B cell (primary cell): ENCODE measurements around the gene GABRG3. TPM values are rescaled to one million over a fixed set of nuclear protein-coding genes. Genes with fewer than 3 reads are reported as not detected.

ENCODE experiments used
- ATAC-seq: fragments of 200-7000 bp; cut with Tn5 transposase; one replicate; pipeline ENCODE4 v1.10.0; 2021; ENCODE audit warnings: low read depth, mild to moderate bottlenecking, moderate number of reproducible peaks, moderate library complexity
- CTCF ChIA-PET: fragments of 350-600 bp; sonication (Branson Sonifier 250); formaldehyde crosslinking; loops from one replicate; lab custom pipeline; 2021; ENCODE audit warnings: antibody characterized with exemption, inconsistent platforms; lab: Charles Lee
- POLR2A ChIA-PET: fragments of 350-600 bp; sonication (Branson Sonifier 250); formaldehyde crosslinking; loops from one replicate; lab custom pipeline; 2021; ENCODE audit warnings: antibody characterized with exemption; lab: Charles Lee
- DNase-seq: peaks from one replicate; pipeline ENCODE4 v3.0.0; 2013
- H2AFZ ChIP-seq: 2 replicates; pipeline ENCODE4 v1.6.1; 2012; ENCODE audit warnings: mild to moderate bottlenecking, low read depth, low read length; ENCODE audit not compliant: insufficient read depth, poor library complexity, severe bottlenecking
- H3K27ac ChIP-seq, 2 donors: 1 replicate in 1 of 2; 2 replicates in 1 of 2; pipeline ENCODE4 v1.5.1; 2012 to 2013; ENCODE audit warnings: low read length in 2 of 2, mild to moderate bottlenecking in 2 of 2, moderate library complexity in 1 of 2
- H3K27me3 ChIP-seq, 4 experiments: fragments of 200-600 bp in 1 of 4; sonication (generic) in 1 of 4; replicated peaks in 1 of 4; 1 replicate in 2 of 4; 2 replicates in 2 of 4; pipeline versions ENCODE4 v1.6.1 to v1.7.0; 2013 to 2016; ENCODE audit warnings: low read length in 3 of 4, mild to moderate bottlenecking in 2 of 4, mixed read lengths in 1 of 4, moderate library complexity in 1 of 4; ENCODE audit not compliant: insufficient read depth in 4 of 4, control insufficient read depth in 3 of 4; ENCODE audit errors: control extremely low read depth in 1 of 4
- H3K36me3 ChIP-seq, 2 experiments: replicated peaks in 1 of 2; 1 replicate in 1 of 2; 2 replicates in 1 of 2; pipeline versions ENCODE4 v1.6.1 to v1.7.1; 2013; ENCODE audit warnings: low read length in 1 of 2; ENCODE audit not compliant: insufficient read depth in 2 of 2, control insufficient read depth in 1 of 2; ENCODE audit errors: control extremely low read depth in 1 of 2, extremely low read depth in 1 of 2
- H3K4me1 ChIP-seq, 2 donors: fragments of 200-600 bp in 1 of 2; sonication (generic) in 1 of 2; 1 replicate in 1 of 2; 2 replicates in 1 of 2; pipeline versions ENCODE4 v1.5.1 to v1.6.1; 2013 to 2017; ENCODE audit warnings: low read length in 2 of 2; ENCODE audit not compliant: control insufficient read depth in 2 of 2, insufficient read depth in 2 of 2
- H3K4me2 ChIP-seq: replicated peaks from 2 replicates; pipeline ENCODE3; 2012; ENCODE audit warnings: mild to moderate bottlenecking, low read depth, low read length; ENCODE audit not compliant: poor library complexity, severe bottlenecking
- H3K4me3 ChIP-seq, 5 experiments: fragments of 200-600 bp in 1 of 5; sonication (generic) in 1 of 5; 1 replicate in 3 of 5; 2 replicates in 2 of 5; pipeline versions ENCODE4 v1.5.1 to v1.7.0; 2011 to 2016; ENCODE audit warnings: low read length in 4 of 5, mild to moderate bottlenecking in 4 of 5, low read depth in 2 of 5, control low read depth in 1 of 5, moderate library complexity in 1 of 5; ENCODE audit not compliant: insufficient read depth in 1 of 5; ENCODE audit errors: control extremely low read depth in 1 of 5, extremely low read depth in 1 of 5
- H3K79me2 ChIP-seq: fragments of 200-600 bp; sonication (generic); one replicate; pipeline ENCODE4 v1.6.0; 2016; ENCODE audit warnings: low read length; ENCODE audit not compliant: control insufficient read depth, insufficient read depth
- H3K9ac ChIP-seq: fragments of 200-600 bp; sonication (generic); 2 replicates; pipeline ENCODE4 v1.6.1; 2017; ENCODE audit warnings: mild to moderate bottlenecking, low read length, moderate library complexity
- H3K9me3 ChIP-seq, 3 donors: one replicate each; pipeline versions ENCODE4 v1.6.1 to v1.7.1; 2013; ENCODE audit warnings: low read length in 2 of 3; ENCODE audit not compliant: control insufficient read depth in 2 of 3, insufficient read depth in 1 of 3; ENCODE audit errors: control extremely low read depth in 1 of 3
- H4K20me1 ChIP-seq: 2 replicates; pipeline ENCODE4 v1.6.0; 2012; ENCODE audit warnings: mild to moderate bottlenecking, low read length; ENCODE audit not compliant: insufficient read depth, control insufficient read depth, poor library complexity, severe bottlenecking
- H3K27ac Mint-ChIP-seq: one replicate; pipeline ENCODE4 v1.8.0; 2021; ENCODE audit warnings: mixed read lengths
- H3K27me3 Mint-ChIP-seq: one replicate; pipeline ENCODE4 v1.8.0; 2021; ENCODE audit warnings: mixed read lengths
- H3K4me1 Mint-ChIP-seq: one replicate; pipeline ENCODE4 v1.8.0; 2021; ENCODE audit warnings: mixed read lengths
- H3K4me3 Mint-ChIP-seq: one replicate; pipeline ENCODE4 v1.8.0; 2021; ENCODE audit warnings: mixed read lengths
- H3K9me3 Mint-ChIP-seq: one replicate; pipeline ENCODE4 v1.8.0; 2022; ENCODE audit warnings: mixed read lengths; ENCODE audit not compliant: insufficient read depth
- CTCF ChIP-seq: fragments of 200-600 bp; IDR thresholded peaks from one replicate; pipeline ENCODE4 v1.8.0; 2022; ENCODE audit warnings: antibody characterized with exemption, mild to moderate bottlenecking
- EZH2 ChIP-seq: IDR thresholded peaks from 2 replicates; pipeline ENCODE4 v1.6.1; 2012; ENCODE audit warnings: borderline replicate concordance, low read depth, mild to moderate bottlenecking, moderate library complexity, low read length; ENCODE audit not compliant: insufficient read depth, poor library complexity, severe bottlenecking
- WGBS: methylation state at CpG from one replicate; pipeline ENCODE4 v1.1.5; 2013; ENCODE audit warnings: missing lambda C conversion rate; ENCODE audit not compliant: insufficient coverage; 5-methylcytosine and 5-hydroxymethylcytosine counted together
- intact Hi-C: fragments of 100-400 bp; cut with micrococcal nuclease; formaldehyde crosslinking; loops from one replicate; pipeline ENCODE4 v1.10.0; 2022
- polyA plus RNA-seq: library from polyadenylated mRNA; depleted of rRNA; stranded (reverse); fragments of >200 nt; gene quantifications from 2 replicates; pipeline ENCODE4 v1.2.3, GENCODE V29; 2012
- total RNA-seq, 2 donors: library from RNA; stranded (reverse); fragments of 120-200 nt in 1 of 2; gene quantifications; 1 replicate in 1 of 2; 2 replicates in 1 of 2; pipeline versions ENCODE4 v1.2.3 to v1.2.4, GENCODE V29; 2013 to 2022

GABRG3 gene
- total and polyA plus RNA-seq, 2 donors (not counting 1 experiment from before 2014, with no cell fraction given), result not detected

- Mint-ChIP-seq H3K4me1 (no peaks in the 10 kb centered on the region), H3K9me3 (peaks cover 3% of the 10 kb centered on the region), H3K27me3 (no peaks in the 10 kb centered on the region), H3K27ac (no peak overlapping the region), H3K4me3 (no peak overlapping the region)
- no peak overlapping the region for H3K9ac ChIP-seq
- no peak overlapping the region for H3K4me2 ChIP-seq
- no peak for ATAC-seq
- DNase-seq, result no peak
- 80% methylated on average over 1 of the region's 6 CpGs for WGBS
- TF ChIP-seq CTCF (no peak), EZH2 (no peak)
- no peaks in the 10 kb centered on the region for H3K36me3 ChIP-seq
- no peak overlapping the region for H2AFZ ChIP-seq
- ChIA-PET POLR2A (no interaction called here), CTCF (no interaction called here)
- peaks cover 0 to 3% (median 0%) of the 10 kb centered on the region in 4 experiments for H3K27me3 ChIP-seq
- H3K4me1 ChIP-seq, result no peaks in the 10 kb centered on the region
- intact Hi-C loops, result no loop called here
- no peaks in the 10 kb centered on the region for H3K9me3 ChIP-seq
- H3K79me2 ChIP-seq, result no peaks in the 10 kb centered on the region
- H3K27ac ChIP-seq, result no peak overlapping the region
- H3K4me3 ChIP-seq, result no peak overlapping the region
- H4K20me1 ChIP-seq, result no peaks in the 10 kb centered on the region
These were observed 48.7 kb downstream of the GABRG3 start for GRCh38 chr15:27019687-27020086.

GRCh38 chr15:27025481-27025966, 54.5 kb downstream of the GABRG3 start:
- Histone ChIP-seq H3K4me3 (no peak overlapping the region), H3K4me1 (no peaks in the 10 kb centered on the region), H3K9ac (no peak overlapping the region), H3K4me2 (no peak overlapping the region), H3K36me3 (no peaks in the 10 kb centered on the region), H3K27me3 (no peaks in the 10 kb centered on the region), H2AFZ (no peak overlapping the region), H3K9me3 (peaks cover 0 to 5% (median 0%) of the 10 kb centered on the region in 3 donors), H3K79me2 (no peaks in the 10 kb centered on the region), H3K27ac (no peak overlapping the region), H4K20me1 (no peaks in the 10 kb centered on the region)
- Mint-ChIP-seq H3K4me3 (no peak overlapping the region), H3K4me1 (no peaks in the 10 kb centered on the region), H3K9me3 (no peaks in the 10 kb centered on the region), H3K27me3 (no peaks in the 10 kb centered on the region), H3K27ac (no peak overlapping the region)
- intact Hi-C loops, result no loop called here
- ATAC-seq, result no peak
- ChIA-PET CTCF (no interaction called here), POLR2A (no interaction called here)
- no peak for DNase-seq
- 38% methylated on average over 7 of the region's 9 CpGs for WGBS
- TF ChIP-seq EZH2 (no peak), CTCF (no peak)
